GM19467 (cell line): ENCODE measurements around the gene SYT1.
"Not testable (repeated sequence)": the region's sequence is repeated elsewhere in the genome, so short reads cannot be mapped to it uniquely, and the experiment has no call there.

ENCODE experiments used
- ATAC-seq: cut with Tn5 transposase; IDR thresholded peaks from one replicate; pipeline ENCODE4 v1.9.1; 2021; ENCODE audit warnings: mild to moderate bottlenecking, moderate library complexity; ENCODE audit not compliant: unreplicated experiment

Gene SYT1

DNA sequence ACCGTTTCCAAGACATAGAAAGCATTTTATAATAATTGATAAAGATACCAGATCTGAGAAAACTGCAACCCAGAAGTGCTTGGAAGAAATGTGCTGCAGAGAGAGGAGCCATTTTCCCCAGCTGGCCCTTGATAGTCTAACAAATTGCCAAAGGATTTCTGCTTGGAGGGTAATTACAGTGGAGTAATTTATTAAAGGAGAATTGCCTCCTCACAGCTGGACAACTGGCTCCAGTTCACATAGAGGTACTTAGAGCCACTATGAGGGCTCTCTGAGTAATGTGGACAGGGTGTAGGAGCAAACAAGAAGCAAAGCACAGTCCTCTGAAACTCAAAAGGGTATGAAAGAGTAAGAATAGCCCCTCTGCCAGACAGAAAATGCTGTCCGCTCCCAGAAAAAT, 335.6 kb downstream of the SYT1 start:
- ATAC-seq: no peak

DNA sequence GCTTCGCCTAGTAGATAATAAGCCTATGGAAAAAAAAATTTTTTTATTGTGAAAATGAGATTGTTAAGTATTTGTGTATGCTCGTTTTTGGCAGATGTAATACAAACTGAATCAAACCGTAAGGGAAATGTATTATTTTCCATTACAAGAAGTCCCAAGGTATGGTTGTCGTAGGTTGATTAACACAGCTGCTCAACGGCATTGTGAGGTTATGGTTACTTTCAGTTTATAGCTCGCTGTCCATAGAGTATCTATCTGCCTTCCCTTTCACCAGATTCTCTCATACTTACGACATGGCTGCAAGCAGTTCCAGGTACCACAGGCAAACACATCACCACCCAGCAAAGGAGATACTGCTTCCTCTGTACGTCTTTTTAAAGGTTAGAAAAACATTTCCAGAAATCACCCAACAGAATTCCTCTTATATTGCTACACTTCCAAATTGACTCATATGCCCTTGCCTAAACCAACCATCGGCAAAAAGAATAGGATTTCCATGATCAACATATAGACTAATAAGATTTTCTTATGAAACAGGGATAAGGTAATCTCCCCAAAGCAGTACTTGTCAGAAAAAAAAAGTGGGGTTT, 338.6 kb downstream of the SYT1 start:
- ATAC-seq: no peak

DNA sequence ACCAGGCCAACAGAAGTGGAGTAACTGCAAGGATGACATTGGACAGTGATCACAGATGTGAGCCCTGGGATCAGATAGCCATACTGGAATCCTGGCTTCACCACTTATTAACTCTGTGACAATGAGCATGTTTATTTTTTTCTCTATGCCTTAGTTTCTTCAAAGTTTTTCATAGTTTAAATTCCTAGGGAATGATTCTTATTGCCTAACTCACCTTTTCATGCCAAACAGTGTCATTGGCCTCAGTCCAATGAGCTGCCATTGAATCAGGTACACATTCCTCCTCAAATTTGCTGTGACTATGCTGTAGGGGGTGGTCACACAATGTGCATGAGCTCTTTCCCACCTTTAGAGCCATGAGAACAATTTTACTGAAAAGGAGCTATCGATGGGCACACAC, 342.3 kb downstream of the SYT1 start:
- no peak for ATAC-seq

DNA sequence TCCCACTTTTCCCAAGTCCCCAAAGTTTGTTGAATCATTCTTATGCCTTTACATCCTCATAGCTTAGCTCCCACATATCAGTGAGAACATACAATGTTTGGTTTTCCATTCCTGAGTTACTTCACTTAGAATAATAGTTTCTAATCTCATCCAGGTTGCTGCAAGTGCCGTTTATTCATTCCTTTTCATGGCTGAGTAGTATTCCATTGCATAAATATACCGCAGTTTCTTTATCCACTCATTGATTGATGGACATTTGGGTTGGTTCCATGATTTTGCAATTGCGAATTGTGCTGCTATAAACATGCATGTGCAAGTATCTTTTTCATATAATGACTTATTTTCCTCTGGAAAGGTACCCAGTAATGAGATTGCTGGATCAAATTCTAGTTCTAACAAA, 345.8 kb downstream of the SYT1 start:
- not testable (repeated sequence) for ATAC-seq

DNA sequence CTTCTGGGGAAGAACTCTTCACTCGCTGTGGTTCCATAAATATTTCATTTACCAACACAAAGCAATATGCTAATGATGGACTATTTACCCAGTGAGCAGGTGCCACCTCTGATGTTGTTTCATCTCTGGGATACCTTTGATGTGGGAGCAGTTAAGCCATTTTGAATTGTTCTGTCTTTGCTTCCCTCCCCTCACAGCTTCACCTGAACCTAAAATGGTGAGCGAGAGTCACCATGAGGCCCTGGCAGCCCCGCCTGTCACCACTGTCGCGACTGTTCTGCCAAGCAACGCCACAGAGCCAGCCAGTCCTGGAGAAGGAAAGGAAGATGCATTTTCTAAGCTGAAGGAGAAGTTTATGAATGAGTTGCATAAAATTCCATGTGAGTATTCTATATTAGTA, 352.7 kb downstream of the SYT1 start:
- no peak for ATAC-seq

DNA sequence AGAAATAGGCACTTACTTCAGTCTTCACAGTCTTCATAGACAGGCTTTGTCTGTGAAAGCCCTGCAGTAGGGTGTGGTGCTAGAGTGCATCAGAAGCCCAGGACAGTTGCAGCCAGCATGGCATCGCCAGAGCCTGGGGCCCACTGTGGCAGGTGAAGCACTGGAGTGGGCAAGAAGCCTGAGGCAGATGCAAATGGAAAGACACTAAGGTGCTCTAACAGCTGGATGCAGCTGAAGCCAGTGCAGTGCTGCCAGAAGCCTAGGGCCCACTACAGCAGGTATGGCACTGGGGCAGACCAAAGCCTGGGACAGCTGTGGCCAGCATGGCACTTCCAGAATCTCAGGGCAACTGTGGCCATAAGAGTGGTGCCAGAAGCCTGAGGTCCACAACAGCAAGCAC, 358.6 kb downstream of the SYT1 start:
- no peak for ATAC-seq

DNA sequence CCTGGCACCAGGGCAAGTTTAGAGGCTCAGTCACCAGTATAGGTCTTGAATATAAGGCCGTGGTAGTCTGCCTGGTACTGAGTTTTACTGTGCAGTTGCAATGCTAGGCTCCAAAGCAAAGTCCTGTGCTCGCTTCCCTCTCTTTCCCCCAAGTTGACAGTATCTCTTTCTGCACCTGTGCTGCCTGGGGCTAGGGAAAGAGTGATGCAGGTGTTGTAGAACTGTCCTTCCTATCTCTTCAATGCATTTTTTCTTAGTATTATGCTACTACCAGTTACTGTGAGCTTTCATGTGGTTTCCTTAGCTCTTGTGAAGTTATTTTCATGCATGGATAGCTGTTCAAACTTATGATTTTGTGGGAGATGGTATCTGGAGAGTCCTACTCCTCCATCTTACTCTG, 359.2 kb downstream of the SYT1 start:
- no peak for ATAC-seq

DNA sequence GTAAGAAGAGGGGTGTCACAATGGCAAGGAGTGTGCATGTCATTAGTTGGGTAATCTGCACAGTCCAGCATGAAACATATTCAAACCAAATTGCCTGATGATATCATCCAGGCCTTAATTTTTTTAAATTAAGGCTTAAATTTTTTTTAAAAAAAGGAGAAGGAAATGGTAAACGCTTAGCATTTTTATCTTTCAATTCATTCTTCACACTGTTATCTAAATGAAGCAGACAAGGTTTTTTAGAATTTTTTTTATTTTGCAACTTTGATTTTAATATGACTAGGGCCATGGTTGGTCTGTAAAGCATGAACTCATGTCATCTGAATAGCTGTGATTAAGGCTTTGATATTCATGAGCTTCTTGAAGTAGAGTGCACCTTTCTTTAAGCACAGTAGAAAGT, 362.5 kb downstream of the SYT1 start:
- ATAC-seq: no peak

DNA sequence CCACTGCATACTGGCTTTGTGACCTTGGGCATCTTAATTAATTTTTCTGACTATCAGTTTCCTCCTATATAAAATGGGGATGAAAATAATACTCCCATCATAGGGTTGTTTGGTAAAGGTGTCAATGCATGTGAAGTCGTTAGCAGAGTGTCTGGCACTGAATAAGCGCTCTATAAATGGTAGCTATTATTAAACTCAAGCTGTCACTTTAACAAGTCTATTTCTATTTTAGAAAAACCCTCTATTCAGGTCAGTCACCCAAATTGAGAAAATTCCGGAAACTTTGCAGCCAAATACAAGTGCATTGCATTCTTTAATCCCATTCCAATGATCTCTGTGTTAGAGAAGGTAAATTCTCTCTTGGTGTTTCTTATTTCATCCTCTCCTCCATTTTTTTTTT, 363.1 kb downstream of the SYT1 start:
- no peak for ATAC-seq

DNA sequence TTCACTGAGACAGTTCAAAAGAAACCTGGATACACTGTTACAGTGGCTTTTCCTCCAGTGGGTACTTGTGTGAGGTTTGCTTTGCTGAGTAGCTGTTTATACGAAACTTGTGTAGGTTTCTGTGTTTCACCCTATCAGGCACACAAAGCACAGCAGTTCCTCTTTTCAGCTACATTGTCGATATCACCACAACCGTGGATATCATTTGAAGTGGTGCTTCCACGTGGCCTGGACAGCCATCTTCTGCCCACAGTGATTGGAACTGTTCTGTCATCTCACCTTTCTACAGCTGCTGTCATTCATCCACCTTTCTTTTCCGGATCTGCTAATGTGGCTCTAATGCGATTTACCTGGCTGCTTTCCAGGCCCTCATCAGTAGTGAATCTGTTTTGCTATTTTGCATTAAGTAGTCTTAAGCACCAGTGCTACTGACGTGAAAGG, 368.8 kb downstream of the SYT1 start:
- ATAC-seq: peak; percentile 57

DNA sequence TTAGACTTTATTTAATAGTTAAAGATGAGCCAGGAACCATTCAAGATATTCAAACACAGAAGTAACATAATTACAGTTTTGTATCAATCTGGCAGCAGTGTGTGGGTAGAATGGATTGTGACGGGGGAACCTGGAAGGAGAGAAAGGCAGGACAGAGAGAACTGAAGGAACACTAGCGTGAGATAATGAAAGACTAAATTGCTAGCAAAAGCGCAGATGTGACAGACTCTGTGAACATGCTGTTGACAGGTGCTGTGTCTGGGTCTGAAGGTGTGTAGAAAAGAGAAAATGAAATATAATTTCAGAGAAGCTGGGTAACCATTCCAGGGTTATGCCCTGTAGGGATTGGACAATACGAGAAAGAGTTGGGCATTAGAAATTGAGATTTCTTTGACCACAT, 372.3 kb downstream of the SYT1 start:
- ATAC-seq: no peak

DNA sequence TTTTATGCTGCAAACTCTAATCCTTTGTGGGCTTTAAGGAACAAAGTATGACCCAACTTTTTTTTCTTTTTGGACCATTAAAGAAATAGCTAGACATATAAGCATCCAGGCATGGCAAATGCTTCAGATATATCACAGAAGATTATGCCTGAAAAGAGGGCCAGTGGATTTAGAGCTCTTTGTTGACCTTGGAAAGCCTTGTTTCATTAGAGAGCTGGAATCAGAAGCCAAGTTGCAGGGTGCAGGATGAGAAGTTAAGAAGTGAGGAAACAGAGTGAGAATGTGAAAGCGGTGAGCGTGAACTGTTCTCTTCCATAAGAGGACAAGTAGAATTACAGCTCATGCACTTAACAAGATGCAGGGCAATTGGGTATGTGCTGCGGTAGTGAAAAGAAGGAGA, 373.7 kb downstream of the SYT1 start:
- ATAC-seq: no peak

DNA sequence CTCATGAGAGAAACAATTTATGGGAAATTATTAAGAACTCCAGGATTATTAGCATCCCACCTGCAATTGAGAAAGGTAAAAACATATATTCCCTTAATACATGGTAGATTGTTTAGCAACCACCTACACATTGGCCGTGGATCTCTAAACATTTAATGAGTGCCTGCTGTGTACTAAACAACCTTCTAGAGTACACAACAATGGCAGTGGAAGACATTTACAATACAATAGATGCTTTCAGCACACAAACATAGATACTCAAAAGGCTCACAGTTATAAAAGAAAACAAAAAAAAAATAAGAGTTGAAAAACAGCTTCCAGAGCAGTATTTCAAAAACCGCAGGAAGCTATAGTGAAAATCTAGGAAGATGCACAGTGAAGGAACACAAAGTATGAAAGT, 382.9 kb downstream of the SYT1 start:
- ATAC-seq: no peak

DNA sequence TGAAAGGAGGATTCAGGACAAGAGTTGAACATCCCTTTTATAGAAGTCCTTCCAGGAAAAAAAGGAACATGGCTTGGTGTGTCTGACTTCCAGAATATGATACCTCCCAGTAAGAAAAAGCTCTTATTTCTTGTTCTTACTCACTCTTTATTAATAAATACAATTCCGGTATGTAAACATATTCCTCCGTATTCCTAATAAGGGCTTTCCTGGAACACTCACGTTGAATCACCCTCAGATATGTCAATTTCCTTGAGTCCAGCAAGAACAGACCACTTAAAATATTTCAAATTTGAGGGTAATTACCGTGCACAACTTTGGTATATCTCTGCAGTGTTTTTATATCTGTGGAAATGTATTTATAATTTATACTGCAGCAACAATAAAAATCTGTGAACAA, 385.6 kb downstream of the SYT1 start:
- ATAC-seq: no peak

DNA sequence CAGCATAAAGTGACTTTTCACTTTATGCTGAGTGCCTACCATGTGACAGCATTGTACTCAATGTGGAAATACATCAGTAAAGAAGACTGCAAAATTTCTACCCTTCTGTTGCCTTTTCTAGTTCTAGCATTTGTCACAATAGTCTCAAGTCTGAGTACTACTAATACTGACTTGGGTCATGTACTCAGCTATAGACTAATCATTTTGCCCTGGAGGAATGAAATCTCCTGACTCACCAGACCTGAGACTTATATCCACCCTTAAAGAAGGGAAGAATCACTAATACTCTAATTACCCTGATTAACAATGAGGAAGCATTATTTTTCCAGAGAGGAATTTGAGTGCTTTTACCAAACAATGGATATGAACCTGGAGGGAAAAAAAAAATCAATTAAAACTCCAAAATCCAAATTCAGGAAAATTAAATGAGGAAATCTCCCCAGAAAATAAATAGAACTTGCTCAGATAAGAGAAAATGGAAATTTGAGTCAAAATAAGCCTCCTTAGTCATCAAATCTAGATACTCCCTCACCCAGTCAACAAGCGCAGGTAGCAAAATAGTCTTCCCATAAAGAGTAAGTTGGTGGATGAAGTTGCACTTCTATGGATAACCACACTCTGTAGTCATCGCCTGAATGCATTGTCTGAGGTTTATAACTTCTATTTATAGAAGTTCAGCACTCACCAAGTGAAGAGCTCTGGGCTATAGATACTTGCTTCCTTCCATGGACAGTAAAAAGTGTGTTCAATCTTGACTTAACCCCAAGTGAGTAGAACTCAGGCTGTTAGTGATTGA, 386.6 kb downstream of the SYT1 start:
- no peak for ATAC-seq

DNA sequence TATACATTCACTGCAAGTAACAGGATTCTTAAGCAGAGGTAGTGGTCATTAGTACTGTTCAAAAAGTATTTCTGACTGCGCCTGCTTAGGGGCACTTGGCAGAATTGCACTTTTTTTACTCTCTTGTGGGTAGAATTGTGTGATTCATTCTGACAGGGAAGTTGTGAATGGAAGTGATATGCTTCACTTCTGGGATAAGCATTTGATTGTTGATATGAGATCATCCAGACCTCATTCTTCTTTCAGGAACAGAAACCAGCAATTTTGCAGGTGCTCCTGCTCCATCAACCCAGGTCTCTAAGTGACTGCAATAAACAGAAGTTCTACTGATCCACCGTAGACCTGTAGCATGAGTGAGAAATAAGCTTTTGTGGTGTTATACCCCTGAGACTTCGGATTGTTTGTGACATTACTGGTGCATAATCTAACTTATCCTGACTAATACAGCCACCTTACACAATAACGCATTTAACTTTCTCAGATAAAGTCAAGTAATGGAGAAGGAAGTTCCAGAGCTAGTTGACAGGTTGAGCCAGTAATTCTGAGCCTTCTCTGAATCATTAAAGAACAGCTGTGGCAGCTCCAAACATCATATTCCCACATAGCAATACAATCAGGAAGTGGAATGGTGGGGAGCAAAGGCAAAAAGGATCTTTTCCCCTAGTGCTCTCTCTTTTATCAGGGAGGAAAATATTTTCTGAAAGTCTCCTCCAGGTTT, 387.9 kb downstream of the SYT1 start:
- no peak for ATAC-seq

DNA sequence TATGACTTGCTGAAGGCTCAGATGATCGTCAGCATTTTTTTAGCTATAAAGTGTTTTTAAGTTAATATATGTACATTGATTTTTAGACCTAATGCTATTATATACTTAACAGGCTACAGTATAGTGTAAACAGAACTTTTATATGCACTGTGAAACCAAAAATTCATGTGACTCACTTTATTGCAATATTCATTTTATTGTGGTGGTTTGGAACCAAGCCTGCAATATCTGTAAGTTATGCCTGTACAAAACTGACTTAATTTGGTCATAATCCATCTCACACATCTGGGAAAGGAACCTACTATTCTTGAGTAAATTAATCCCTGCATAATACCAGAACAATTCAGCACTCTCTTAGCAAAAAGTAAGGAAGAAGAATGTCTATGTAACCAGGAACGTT, 390.7 kb downstream of the SYT1 start:
- ATAC-seq: no peak

DNA sequence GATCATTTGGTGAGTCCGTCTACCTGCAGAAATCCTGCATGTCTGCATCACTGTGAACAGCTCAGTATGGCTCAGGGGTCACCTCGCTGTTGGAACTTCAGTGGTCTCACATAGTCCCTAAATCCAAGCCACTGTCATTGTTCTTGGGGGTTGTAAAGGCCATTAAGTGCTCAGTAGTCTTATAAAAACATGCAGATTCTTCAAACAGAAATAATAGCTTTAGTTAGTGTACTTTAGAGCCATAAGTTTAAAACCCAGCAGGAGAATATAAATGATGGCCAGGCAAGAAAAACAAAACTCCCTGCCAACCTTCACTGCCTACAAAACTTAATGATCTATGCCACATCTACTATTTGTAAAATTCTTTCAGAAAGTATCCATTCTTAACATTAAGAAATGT, 396.3 kb downstream of the SYT1 start:
- no peak for ATAC-seq

DNA sequence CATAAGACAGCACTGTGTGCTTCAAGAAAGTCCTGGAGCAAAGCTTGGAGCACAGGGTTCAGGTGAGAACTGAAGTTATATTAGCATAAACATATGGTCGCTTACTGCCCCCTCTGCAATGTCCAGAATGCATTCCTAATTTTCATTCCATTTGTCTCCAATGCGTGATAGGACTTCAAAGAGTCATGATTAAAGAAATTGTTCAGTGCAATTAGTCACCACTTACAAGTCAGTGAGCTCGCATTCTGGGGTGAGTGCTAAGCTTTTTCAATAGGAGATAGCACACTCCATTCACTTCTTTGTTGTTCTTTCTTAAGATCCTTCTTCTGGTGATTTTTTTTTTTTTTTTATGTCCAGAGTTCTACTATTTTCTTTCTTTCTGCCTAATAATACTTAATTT, 398.4 kb downstream of the SYT1 start:
- no peak for ATAC-seq

DNA sequence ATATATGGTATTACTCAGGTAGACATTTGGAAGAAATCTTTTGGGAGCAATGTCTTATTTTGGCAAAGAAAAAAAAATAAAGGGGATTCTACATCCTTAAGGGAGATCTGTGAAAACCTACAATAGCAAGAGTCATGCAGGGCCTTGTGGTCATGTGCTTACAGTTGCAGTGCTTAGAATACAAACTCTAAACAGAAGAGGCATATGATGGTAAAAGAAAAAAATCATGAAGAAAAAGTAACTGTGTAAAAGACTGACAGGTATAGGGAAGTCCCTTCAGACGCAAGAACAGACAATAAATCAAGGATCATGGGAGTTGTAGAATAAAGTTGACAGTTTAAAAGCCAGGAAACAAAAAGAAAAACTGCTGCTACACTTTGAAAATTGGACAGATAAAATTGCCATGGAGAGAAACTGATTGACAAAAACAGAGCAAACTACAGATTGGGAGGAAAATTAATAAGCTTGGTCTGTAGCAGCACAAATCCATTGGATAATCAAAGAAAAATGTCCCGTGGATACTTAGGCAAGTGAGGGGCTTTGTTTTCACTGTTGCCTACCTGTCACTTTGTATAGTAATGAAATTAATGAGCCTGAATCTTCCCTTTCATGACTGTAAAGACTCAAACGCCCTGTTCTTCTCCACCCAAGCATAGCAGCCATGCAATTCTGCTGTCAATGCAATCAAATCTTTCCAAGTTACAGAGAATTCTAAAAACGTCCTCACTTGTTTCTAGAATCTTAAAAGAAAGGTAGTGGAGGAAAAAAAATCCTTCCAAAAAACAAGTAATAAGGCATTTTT, 402.0 kb downstream of the SYT1 start:
- ATAC-seq: no peak

DNA sequence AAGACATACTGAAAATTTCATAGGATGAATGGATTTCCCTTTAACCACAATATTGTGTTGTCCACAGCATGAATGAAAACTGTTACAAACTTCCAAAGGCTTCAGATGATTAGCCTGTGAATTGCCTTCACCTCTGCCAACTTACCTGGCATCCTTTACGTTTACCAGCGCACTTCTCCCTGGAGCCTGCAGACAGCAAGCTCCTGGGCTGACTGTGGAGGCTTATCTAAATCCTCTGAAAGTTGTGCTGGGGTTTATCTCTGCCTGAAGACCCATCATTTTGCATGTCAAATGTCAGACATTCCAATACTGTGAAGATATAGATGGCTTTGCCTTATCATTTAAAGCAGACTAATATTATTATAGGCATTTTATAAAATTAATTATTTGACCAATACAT, 403.0 kb downstream of the SYT1 start:
- no peak for ATAC-seq
